Hepatic stellate cell (primary cell): ENCODE data around the gene DPCD.
"Not testable (repeated sequence)": the region's sequence is repeated elsewhere in the genome, so short reads cannot be mapped to it uniquely, and the experiment has no call there.

ENCODE experiments used
- DNase-seq: peaks from one replicate; pipeline ENCODE4 v3.0.0; 2011; ENCODE audit warnings: low spot score

The DPCD gene

DNA sequence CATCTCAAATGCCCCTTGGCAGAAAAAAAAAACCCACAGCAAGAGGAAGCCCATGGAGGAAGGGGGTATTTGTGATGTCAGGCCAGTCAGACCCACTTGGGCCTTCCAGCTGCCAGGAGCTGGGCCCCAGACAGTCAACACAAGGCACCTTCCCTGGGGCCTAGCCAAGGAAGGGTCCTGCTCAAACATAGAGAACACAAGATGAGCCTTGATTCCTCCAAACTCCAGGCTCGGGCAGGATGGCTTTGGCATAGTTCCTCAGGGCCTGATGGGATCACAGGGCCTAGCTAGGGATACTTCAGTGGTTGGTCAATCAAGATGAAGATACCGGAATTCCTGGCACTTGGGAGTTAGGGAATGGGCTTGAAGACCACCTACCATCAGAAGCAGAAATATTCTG, 30.8 kb downstream of the DPCD start:
- no peak for DNase-seq

- no peak for DNase-seq
Observed at GRCh38 chr10:101619983-101620382, 31.9 kb downstream of the DPCD start.

GRCh38 chr10:101623528-101623927, 35.4 kb downstream of the DPCD start:
- DNase-seq: no peak

DNA sequence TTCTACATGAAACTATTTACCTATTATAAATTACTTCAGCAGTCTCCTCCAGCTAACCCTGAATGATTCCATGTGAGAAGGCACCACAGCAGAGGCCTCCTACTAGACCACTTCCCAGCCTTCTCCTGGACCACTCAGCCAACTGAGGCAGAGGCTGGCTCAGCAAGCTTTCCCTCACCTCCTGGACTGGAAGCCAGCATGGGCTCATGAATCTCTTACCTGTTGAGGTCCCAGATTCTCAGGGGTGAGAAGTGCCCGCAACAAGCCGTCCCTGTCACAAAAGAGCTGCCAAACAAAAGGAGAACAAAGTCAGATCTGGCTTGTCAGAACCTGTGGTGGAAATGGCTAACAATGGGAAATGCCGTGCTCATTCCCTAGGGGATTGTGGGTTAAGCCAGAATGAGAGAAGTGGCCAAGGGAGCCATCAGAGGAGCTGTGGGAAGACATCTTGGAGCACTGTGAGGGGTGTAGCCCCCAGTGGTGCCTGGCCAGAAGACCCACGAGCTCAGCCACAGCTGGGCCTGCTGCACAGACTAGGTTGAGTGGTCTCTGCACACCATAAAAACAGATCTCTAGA, 36.5 kb downstream of the DPCD start:
- no peak for DNase-seq

DNA sequence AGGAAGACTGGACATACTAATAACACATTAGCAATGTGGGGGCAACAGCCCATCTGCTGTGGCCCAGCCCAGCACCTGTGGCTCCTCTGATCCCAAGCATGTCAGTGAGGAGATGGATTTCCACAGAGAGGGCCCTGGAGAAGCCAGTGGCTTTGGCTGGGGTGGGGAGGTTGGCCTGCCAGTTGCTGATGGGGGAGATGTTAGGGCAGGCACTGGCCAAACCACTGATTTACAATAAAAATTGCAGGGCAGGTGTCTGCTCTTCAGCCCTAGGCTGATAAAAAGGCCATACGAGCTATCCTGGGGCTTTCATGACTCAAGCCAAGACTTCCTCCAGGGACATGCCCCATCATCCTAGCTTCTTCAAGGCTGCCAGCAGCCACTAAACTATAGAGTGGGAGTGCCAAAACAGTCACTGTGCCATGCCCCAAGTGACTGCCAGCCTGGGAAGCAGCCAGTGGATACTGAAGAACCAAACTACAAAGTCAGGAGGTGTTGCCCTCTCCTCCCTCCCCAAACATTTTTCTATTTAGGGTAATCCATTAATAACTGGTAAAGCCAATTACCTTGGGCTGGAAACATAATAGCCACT, 37.8 kb downstream of the DPCD start:
- no peak for DNase-seq

DNA sequence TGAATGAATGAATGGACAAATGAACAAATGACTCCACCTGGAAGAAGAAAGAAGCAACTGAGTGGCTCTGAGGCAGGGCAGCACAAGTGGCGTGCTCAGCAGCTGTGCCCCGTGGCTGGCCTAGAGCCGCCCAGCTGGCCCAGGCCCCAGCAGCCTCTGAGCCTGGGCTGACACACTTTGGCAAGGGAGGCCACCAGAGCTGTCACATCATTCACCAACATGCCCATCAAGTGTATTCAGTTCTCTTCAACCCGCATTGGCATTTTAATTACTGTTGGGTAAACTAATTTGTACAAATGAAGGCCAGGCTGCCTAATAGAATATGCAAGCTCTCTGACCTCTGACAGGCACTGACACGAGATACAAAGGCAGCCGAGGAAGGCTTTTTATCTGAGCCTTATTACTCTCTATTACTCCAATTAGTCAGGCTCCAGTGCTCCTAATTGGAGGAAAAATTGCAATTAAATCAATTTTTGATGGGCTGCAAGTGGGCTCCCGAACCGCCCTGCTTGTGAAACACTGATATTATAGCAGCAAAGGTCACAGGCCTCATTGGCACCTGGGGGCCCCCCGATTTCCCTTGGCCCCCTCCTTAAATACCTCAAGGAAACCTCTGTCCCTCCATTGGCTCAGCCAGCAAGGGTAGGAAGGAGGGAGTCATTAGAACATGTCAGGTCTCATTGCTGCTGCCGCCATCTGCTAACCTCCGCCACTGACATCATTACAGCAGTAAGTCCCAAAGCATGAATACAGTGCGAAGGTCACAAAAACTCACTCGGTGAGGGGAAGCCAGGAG, 41.9 kb downstream of the DPCD start:
- no peak for DNase-seq

- DNase-seq: no peak
Observed at GRCh38 chr10:101630633-101630920, 42.5 kb downstream of the DPCD start.

DNA sequence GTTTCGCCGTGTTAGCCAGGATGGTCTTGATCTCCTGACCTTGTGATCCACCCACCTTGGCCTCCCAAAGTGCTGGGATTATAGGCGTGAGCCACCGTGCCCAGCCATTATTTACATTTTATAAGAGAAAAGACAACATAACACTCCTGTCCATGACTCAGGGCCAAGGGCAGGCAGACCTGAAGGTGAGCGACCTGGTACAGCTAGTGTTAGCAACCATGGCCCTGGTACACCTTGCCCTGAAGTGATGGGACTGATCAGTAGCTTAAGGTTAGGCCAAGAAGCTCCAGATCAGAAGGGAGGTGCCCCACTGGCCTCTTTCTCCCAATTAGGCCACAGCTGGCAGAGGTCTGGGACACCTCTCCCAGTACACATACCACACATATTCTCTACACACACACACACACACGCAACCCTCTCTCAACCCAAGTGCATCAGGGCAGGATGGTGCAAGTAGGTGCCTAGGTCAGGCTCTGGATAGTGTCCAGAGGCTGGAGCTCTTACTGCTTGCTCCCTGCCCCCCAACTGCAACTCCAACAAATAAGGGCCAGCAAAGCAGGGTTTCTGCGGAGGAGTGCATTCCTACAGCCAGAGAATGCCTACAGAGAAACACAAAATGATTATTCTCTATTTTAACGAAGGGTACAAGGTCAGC, 43.8 kb downstream of the DPCD start:
- DNase-seq: no peak

- DNase-seq: not testable (repeated sequence)
Observed at GRCh38 chr10:101633510-101633909, 45.4 kb downstream of the DPCD start.

- no peak for DNase-seq
Observed at GRCh38 chr10:101639141-101639900, 51.2 kb downstream of the DPCD start.

- DNase-seq: no peak
Observed at GRCh38 chr10:101643546-101643945, 55.4 kb downstream of the DPCD start.

- no peak for DNase-seq
Observed at GRCh38 chr10:101644002-101644401, 55.9 kb downstream of the DPCD start.

GRCh38 chr10:101645659-101646058, 57.5 kb downstream of the DPCD start:
- no peak for DNase-seq

DNA sequence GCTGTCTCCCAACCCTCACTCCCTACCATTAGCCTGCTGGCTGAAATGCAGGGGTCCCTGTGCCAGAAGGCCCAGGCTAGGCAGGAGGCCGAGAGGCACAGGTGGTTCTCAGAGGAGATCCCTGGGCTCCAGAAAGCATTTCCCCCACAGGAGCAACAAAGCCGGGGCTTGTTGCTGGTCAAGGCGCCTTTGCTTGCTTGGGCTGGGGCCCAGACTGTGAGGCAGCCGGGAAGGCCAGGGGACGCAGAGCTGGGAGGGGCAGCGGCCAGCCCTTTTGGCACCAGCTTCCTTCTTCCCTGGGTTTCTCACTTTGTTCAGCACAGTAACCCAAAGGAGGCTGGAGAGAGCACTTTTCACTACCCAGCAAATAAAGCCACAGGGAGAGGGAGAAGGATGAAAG, 58.2 kb downstream of the DPCD start:
- no peak for DNase-seq

DNA sequence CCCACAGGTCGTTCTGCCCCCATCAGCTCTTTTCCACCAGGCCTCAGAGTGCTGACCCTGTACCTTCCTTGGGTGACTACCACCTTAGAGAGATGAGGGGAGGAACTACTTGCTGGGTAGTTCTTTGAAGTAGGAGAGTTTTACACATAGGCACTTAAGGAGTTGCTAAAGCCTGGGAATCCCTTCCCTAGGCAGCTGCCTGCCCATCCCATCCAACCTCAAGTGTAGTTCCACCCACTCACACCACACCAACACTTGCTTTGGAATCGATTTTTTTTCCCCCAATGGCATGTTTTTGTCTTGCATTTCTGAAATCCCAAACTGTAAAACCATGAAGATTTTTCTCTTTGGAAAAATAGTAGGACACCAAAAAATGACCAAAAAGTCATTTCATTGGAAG, 59.1 kb downstream of the DPCD start:
- no peak for DNase-seq

DNA sequence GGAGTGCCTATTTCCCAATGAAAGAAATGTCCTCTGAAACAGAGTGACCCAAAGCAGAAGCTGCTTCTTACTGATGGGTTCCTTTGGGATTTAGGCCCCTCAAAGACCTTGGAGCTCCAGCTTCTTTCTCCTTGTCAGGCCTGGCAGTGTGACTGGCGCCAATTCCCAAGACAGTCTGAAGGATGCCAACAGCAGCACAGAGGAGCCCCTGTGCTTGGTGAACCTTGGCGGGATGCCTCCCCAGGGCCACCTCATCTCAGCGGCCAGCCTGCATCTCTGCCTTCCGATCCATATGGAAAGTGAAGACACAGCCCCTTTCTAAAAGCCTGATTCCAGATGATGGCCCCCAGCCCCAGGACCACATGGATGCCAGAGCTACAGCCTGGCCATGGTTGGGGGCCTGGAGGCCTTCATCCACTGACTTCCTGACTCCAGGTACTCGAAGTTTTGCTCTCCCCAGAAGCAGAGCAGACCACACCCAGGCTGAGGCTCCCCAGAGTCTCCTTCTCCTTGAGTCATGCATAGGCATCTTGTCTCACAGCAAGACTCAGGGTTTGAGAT, 61.5 kb downstream of the DPCD start:
- DNase-seq: no peak

DNA sequence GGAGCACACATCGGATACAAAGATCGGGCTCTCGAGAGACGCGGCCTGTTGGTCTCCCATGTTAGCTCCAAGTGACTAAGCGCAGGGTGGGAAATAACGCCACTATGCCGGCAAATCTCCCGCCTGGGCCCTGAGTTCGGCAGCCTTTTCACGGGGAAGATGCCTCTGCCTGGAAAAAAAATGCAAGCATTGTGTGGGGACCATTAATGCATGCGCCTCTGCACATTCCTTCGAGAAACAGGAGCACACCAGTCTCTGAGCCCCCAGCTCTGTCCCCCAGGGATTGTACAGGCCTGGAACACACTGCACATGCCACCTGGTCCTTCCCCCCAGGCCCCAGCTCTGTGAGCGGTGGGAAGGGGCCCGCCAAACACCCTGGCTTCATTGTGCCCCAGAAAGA, 62.7 kb downstream of the DPCD start:
- no peak for DNase-seq

- DNase-seq: no peak
Observed at GRCh38 chr10:101651336-101651735, 63.2 kb downstream of the DPCD start.

DNA sequence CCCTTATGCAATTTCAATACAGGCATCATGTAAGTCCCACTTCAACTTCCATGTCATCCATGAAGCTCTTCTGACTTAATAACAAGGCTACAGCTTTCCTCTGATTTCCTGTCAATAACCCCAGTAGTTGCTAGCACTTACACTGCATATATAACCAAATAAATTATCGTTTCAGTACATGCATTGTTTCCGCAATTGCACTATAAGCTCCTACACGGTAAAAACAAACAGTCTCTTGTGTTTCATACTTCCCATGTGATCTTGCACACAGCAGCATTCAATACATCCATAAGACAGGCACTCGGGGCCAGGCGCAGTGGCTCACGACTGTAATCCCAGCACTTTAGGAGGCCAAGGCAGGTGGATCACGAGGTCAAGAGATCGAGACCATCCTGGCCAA, 65.4 kb downstream of the DPCD start:
- DNase-seq: no peak

DNA sequence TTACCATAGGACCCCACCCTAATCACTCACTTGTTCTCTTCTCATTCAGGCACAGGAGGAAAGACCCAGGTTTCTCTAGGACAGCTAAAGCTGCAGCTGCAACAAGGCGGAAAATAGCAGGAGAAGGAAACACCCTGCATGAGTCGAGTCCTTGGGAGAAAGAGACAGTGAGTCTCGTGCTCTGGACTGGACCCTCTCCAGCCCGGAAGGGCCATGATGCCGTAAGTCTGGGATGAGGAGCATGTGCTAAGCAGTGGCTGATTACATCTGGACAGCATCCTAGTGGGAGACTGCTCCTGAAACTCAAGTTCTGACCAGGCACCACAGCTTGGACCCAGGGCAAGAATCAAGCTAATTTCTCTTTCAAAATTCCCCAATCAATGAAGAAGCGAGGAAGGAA, 67.4 kb downstream of the DPCD start:
- DNase-seq: no peak

DNA sequence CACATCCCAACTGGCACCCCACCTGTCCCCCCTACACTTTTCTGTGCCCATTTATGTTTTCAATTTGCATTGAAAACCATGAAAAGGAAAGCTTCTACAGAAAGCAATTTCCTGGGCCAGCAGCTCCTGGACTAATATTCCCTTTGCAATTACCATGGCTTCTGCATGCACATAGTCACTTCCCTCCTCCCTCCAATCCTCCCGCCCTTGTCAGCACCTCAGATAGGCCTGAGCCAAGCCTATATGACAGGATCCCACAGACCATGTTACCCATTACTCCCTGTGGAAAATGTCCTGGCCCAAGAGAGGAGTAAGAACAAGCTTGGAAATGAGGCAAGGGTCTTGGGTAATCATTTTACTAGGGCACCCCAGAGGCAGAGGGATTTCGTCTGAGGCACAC, 68.8 kb downstream of the DPCD start:
- no peak for DNase-seq

- DNase-seq: no peak
Observed at GRCh38 chr10:101658975-101659374, 70.9 kb downstream of the DPCD start.
